Bronchial epithelial cell (primary cell): Measurements from ENCODE around the gene AGBL1. TPM values are rescaled to one million over a fixed set of nuclear protein-coding genes. Genes with fewer than 3 reads are reported as not detected.

Source experiments
- DNase-seq: peaks from one replicate; pipeline ENCODE4 v3.0.0-alpha.2; 2010; ENCODE audit warnings: low read depth
- FAIRE-seq: peaks from 2 replicates; lab custom pipeline; 2011; peaks lifted over from hg19 to GRCh38; lab: Jason Lieb, UNC
- H3K27me3 ChIP-seq: 2 replicates; pipeline ENCODE4 v1.5.1; 2011; ENCODE audit warnings: low read length; ENCODE audit not compliant: control insufficient read depth, insufficient read depth
- H3K36me3 ChIP-seq: 2 replicates; pipeline ENCODE4 v1.5.1; 2011; ENCODE audit warnings: low read length; ENCODE audit not compliant: control insufficient read depth, insufficient read depth
- H3K4me3 ChIP-seq: 2 replicates; pipeline ENCODE4 v1.5.1; 2011; ENCODE audit warnings: mild to moderate bottlenecking, low read depth, low read length, control low read depth
- CTCF ChIP-seq: IDR thresholded peaks from 2 replicates; pipeline ENCODE4 v1.5.1; 2011; ENCODE audit warnings: mild to moderate bottlenecking, moderate library complexity, low read length, control low read depth, inconsistent platforms; ENCODE audit not compliant: insufficient read depth, severe bottlenecking
- total RNA-seq: library from RNA; depleted of rRNA; stranded (reverse); fragments of >200 nt; gene quantifications from 2 replicates; pipeline ENCODE4 v1.2.1, GENCODE V29; 2014

AGBL1 gene
- total RNA-seq, 1 donor from 2014 or later = not detected

- Histone ChIP-seq H3K27me3 (no peaks in the 10 kb centered on the region), H3K36me3 (no peaks in the 10 kb centered on the region), H3K4me3 (no peak overlapping the region)
- peak; percentile 73 for DNase-seq
- TF ChIP-seq CTCF = no peak
- FAIRE-seq = no peak
Observed at GRCh38 chr15:86735247-86736040, 655.8 kb downstream of the AGBL1 start.

GRCh38 chr15:86741917-86742316 is 662.2 kb downstream of the AGBL1 start:
- H3K4me3 ChIP-seq = no peak overlapping the region
- DNase-seq (no peak), FAIRE-seq (no peak)
- H3K36me3 ChIP-seq = no peaks in the 10 kb centered on the region
- TF ChIP-seq CTCF = no peak
- H3K27me3 ChIP-seq = no peaks in the 10 kb centered on the region

GRCh38 chr15:86743283-86743903 is 663.7 kb downstream of the AGBL1 start:
- TF ChIP-seq CTCF = peak; percentile 97
- no peak for FAIRE-seq
- no peaks in the 10 kb centered on the region for H3K27me3 ChIP-seq
- no peak overlapping the region for H3K4me3 ChIP-seq
- DNase-seq = peak; percentile 60
- no peaks in the 10 kb centered on the region for H3K36me3 ChIP-seq

- no peak overlapping the region for H3K4me3 ChIP-seq
- FAIRE-seq (no peak), DNase-seq (no peak)
- H3K27me3 ChIP-seq = no peaks in the 10 kb centered on the region
- H3K36me3 ChIP-seq = no peaks in the 10 kb centered on the region
- TF ChIP-seq CTCF = no peak
Observed at GRCh38 chr15:86744198-86744780, 664.6 kb downstream of the AGBL1 start.

GRCh38 chr15:86751116-86751515 is 671.4 kb downstream of the AGBL1 start:
- no peak for TF ChIP-seq CTCF
- DNase-seq = no peak
- Histone ChIP-seq H3K36me3 (no peaks in the 10 kb centered on the region), H3K27me3 (no peaks in the 10 kb centered on the region), H3K4me3 (no peak overlapping the region)
- FAIRE-seq = no peak
